OCI-LY1 (cell line): ENCODE results near the gene GRIA1.

Experiments
- H2AFZ ChIP-seq: fragments of 200-600 bp; sonication (generic), shearing (Covaris generic); 2 replicates; pipeline ENCODE4 v1.6.0; 2014; ENCODE audit warnings: antibody characterized with exemption, mild to moderate bottlenecking, low read length
- H3F3A ChIP-seq: fragments of 200-600 bp; sonication (generic), shearing (Covaris generic); 2 replicates; pipeline ENCODE4 v1.6.0; 2014; ENCODE audit warnings: mild to moderate bottlenecking, antibody characterized with exemption, low read length, moderate library complexity; ENCODE audit not compliant: insufficient read depth
- H3K27ac ChIP-seq: fragments of 200-600 bp; sonication (generic); 2 replicates; pipeline ENCODE4 v1.5.1; 2014; ENCODE audit warnings: low read length, mixed run types, mild to moderate bottlenecking, low read depth; ENCODE audit not compliant: poor library complexity, severe bottlenecking
- H3K27me3 ChIP-seq: fragments of 200-600 bp; sonication (generic); 2 replicates; pipeline ENCODE4 v1.6.0; 2014; ENCODE audit warnings: antibody characterized with exemption, mild to moderate bottlenecking, low read length, moderate library complexity; ENCODE audit not compliant: insufficient read depth
- H3K36me3 ChIP-seq: fragments of 200-600 bp; sonication (generic); 2 replicates; pipeline ENCODE4 v1.6.1; 2014; ENCODE audit warnings: mild to moderate bottlenecking, antibody characterized with exemption, low read length, moderate library complexity, mixed read lengths; ENCODE audit not compliant: insufficient read depth
- H3K4me1 ChIP-seq: fragments of 200-600 bp; sonication (generic); 2 replicates; pipeline ENCODE4 v1.5.1; 2014; ENCODE audit warnings: mild to moderate bottlenecking, low read length, moderate library complexity; ENCODE audit not compliant: insufficient read depth, severe bottlenecking
- H3K4me2 ChIP-seq: fragments of 200-600 bp; sonication (generic), shearing (Covaris generic); 2 replicates; pipeline ENCODE4 v1.6.1; 2014; ENCODE audit warnings: low read length
- H3K4me3 ChIP-seq: fragments of 200-600 bp; sonication (generic); 2 replicates; pipeline ENCODE4 v1.5.1; 2014; ENCODE audit warnings: low read length, low read depth, mild to moderate bottlenecking, mixed read lengths; ENCODE audit not compliant: poor library complexity, severe bottlenecking
- H3K79me2 ChIP-seq: fragments of 200-600 bp; shearing (Covaris generic); 2 replicates; pipeline ENCODE4 v1.6.1; 2016; ENCODE audit warnings: mixed run types, low read length, mixed read lengths; ENCODE audit not compliant: insufficient read depth
- H3K9ac ChIP-seq: fragments of 200-600 bp; sonication (generic), shearing (Covaris generic); 2 replicates; pipeline ENCODE4 v1.6.1; 2014; ENCODE audit warnings: mild to moderate bottlenecking, low read length, mixed read lengths
- H3K9me2 ChIP-seq: fragments of 200-600 bp; sonication (generic), shearing (Covaris generic); 2 replicates; pipeline ENCODE4 v1.6.1; 2014; ENCODE audit warnings: low read depth, mild to moderate bottlenecking, low read length, mixed read lengths
- H3K9me3 ChIP-seq: fragments of 200-600 bp; shearing (Covaris generic); 2 replicates; pipeline ENCODE4 v1.6.1; 2014; ENCODE audit warnings: low read length, mixed read lengths
- H4K20me1 ChIP-seq: fragments of 200-600 bp; sonication (generic), shearing (Covaris generic); 2 replicates; pipeline ENCODE4 v1.6.0; 2016; ENCODE audit warnings: mild to moderate bottlenecking, low read length; ENCODE audit not compliant: insufficient read depth
- CTCF ChIP-seq: fragments of 200-600 bp; sonication (generic), shearing (Covaris generic); IDR thresholded peaks from 2 replicates; pipeline ENCODE4 v1.5.1; 2017; ENCODE audit warnings: mild to moderate bottlenecking, antibody characterized with exemption, low read length, moderate library complexity, mixed read lengths
- EZH2 ChIP-seq: fragments of 200-600 bp; sonication (generic), shearing (Covaris generic); IDR thresholded peaks from 2 replicates; pipeline ENCODE4 v1.8.0; 2017; ENCODE audit warnings: borderline replicate concordance, mixed run types, mild to moderate bottlenecking, antibody characterized with exemption, low read length, moderate library complexity, mixed read lengths

GRIA1 gene

GRCh38 chr5:153504726-153505125 lies 14.3 kb downstream of the GRIA1 start:
- no peak overlapping the region for H3K4me2 ChIP-seq
- H3K27ac ChIP-seq = no peak overlapping the region
- no peaks in the 10 kb centered on the region for H3F3A ChIP-seq
- H3K27me3 ChIP-seq = no peaks in the 10 kb centered on the region
- no peaks in the 10 kb centered on the region for H3K36me3 ChIP-seq
- no peaks in the 10 kb centered on the region for H3K9me3 ChIP-seq
- no peak overlapping the region for H3K4me3 ChIP-seq
- TF ChIP-seq EZH2 (no peak), CTCF (no peak)
- no peaks in the 10 kb centered on the region for H3K9me2 ChIP-seq
- no peak overlapping the region for H3K9ac ChIP-seq
- no peaks in the 10 kb centered on the region for H3K79me2 ChIP-seq
- H2AFZ ChIP-seq = no peak overlapping the region
- no peaks in the 10 kb centered on the region for H4K20me1 ChIP-seq
- no peaks in the 10 kb centered on the region for H3K4me1 ChIP-seq

- no peaks in the 10 kb centered on the region for H3K9me2 ChIP-seq
- TF ChIP-seq EZH2 (no peak), CTCF (no peak)
- H3K9me3 ChIP-seq = no peaks in the 10 kb centered on the region
- H3K27ac ChIP-seq = no peak overlapping the region
- H3K9ac ChIP-seq = no peak overlapping the region
- no peak overlapping the region for H2AFZ ChIP-seq
- H3F3A ChIP-seq = no peaks in the 10 kb centered on the region
- H3K4me3 ChIP-seq = no peak overlapping the region
- H4K20me1 ChIP-seq = no peaks in the 10 kb centered on the region
- H3K4me2 ChIP-seq = no peak overlapping the region
- no peaks in the 10 kb centered on the region for H3K36me3 ChIP-seq
- no peaks in the 10 kb centered on the region for H3K4me1 ChIP-seq
- H3K79me2 ChIP-seq = no peaks in the 10 kb centered on the region
- H3K27me3 ChIP-seq = no peaks in the 10 kb centered on the region
Measured at GRCh38 chr5:153508700-153509099, 18.2 kb downstream of the GRIA1 start.

- Histone ChIP-seq H3K9me2 (no peaks in the 10 kb centered on the region), H3K79me2 (no peaks in the 10 kb centered on the region), H3K4me1 (no peaks in the 10 kb centered on the region), H3K9ac (no peak overlapping the region), H3K4me3 (no peak overlapping the region), H2AFZ (no peak overlapping the region), H3K27ac (no peak overlapping the region), H3K27me3 (no peaks in the 10 kb centered on the region), H4K20me1 (no peaks in the 10 kb centered on the region), H3F3A (no peaks in the 10 kb centered on the region), H3K9me3 (peaks cover 4% of the 10 kb centered on the region), H3K36me3 (no peaks in the 10 kb centered on the region), H3K4me2 (no peak overlapping the region)
- TF ChIP-seq CTCF (no peak), EZH2 (no peak)
Measured at GRCh38 chr5:153511622-153512021, 21.2 kb downstream of the GRIA1 start.
